ENCODE data around the gene DGKI. TPM values are rescaled to one million over a fixed set of nuclear protein-coding genes. Genes with fewer than 3 reads are reported as not detected.

Gene DGKI
- total and polyA plus RNA-seq, 2 donors (not counting 1 experiment from before 2014, with no cell fraction given), result not detected

DNA sequence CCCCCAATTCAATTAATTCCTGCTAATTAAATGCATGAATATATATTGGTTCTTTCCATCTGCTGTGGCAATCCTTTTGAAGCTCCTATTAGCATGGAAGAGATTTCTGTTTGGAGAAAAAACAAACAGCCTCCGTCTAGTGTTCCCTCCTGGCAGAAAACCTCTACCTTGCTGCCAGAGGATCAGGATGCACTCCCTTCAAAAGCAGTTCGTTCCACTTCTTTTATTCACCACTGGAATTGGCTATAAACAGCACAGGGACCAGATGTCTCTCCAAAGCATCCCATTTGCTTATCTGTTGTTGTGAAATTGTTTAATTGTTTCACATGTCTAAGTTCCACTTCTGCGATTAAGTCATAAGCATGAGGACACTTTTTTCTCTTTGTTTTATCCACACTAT is 425.4 kb downstream of the DGKI start:
- Histone ChIP-seq H2AFZ (ENCODE audit: insufficient read depth, low read depth, low read length, poor library complexity, severe bottlenecking) (no peak overlapping the region), H3K27ac (ENCODE audit: low read length in 2 of 2) (no peak overlapping the region), H3K4me3 (ENCODE audit: control extremely low read depth in 1 of 5, extremely low read depth in 1 of 5, insufficient read depth in 1 of 5, low read depth in 2 of 5, low read length in 4 of 5) (no peak overlapping the region), H3K4me1 (ENCODE audit: control insufficient read depth in 2 of 2, insufficient read depth in 2 of 2, low read length in 2 of 2) (no peaks in the 10 kb centered on the region), H3K9me3 (ENCODE audit: control extremely low read depth in 1 of 3, control insufficient read depth in 2 of 3, insufficient read depth in 1 of 3, low read length in 2 of 3) (no peaks in the 10 kb centered on the region), H3K79me2 (ENCODE audit: control insufficient read depth, insufficient read depth, low read length) (no peaks in the 10 kb centered on the region), H3K36me3 (replicated peaks in 1 of 2; ENCODE audit: control extremely low read depth in 1 of 2, control insufficient read depth in 1 of 2, extremely low read depth in 1 of 2, insufficient read depth in 2 of 2, low read length in 1 of 2) (no peaks in the 10 kb centered on the region), H3K9ac (ENCODE audit: low read length) (no peak overlapping the region), H3K4me2 (replicated peaks; ENCODE audit: low read depth, low read length, poor library complexity, severe bottlenecking) (no peak overlapping the region), H3K27me3 (replicated peaks in 1 of 4; ENCODE audit: control extremely low read depth in 1 of 4, control insufficient read depth in 3 of 4, insufficient read depth in 4 of 4, low read length in 3 of 4) (no peaks in the 10 kb centered on the region), H4K20me1 (ENCODE audit: control insufficient read depth, insufficient read depth, low read length, poor library complexity, severe bottlenecking) (no peaks in the 10 kb centered on the region)
- ChIA-PET POLR2A (no interaction called here), CTCF (no interaction called here)
- no peak overlapping the region for H3K27ac Mint-ChIP-seq
- ATAC-seq (ENCODE audit: low read depth), result no peak
- H3K4me1 Mint-ChIP-seq, result no peaks in the 10 kb centered on the region
- TF ChIP-seq, protein P1, sequence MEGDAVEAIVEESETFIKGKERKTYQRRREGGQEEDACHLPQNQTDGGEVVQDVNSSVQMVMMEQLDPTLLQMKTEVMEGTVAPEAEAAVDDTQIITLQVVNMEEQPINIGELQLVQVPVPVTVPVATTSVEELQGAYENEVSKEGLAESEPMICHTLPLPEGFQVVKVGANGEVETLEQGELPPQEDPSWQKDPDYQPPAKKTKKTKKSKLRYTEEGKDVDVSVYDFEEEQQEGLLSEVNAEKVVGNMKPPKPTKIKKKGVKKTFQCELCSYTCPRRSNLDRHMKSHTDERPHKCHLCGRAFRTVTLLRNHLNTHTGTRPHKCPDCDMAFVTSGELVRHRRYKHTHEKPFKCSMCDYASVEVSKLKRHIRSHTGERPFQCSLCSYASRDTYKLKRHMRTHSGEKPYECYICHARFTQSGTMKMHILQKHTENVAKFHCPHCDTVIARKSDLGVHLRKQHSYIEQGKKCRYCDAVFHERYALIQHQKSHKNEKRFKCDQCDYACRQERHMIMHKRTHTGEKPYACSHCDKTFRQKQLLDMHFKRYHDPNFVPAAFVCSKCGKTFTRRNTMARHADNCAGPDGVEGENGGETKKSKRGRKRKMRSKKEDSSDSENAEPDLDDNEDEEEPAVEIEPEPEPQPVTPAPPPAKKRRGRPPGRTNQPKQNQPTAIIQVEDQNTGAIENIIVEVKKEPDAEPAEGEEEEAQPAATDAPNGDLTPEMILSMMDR (IDR thresholded peaks at IDR 0.05), result no peak
- no peaks in the 10 kb centered on the region for H3K9me3 Mint-ChIP-seq (ENCODE audit: insufficient read depth)
- intact Hi-C loops (cut with micrococcal nuclease), result no loop called here
- no peaks in the 10 kb centered on the region for H3K27me3 Mint-ChIP-seq
- no peak for DNase-seq
- whole genome bisulfite sequencing (ENCODE audit: insufficient coverage), result 29% methylated on average over 1 of the region's 3 CpGs
- H3K4me3 Mint-ChIP-seq, result no peak overlapping the region

GRCh38 chr7:137418841-137419240 is 427.9 kb downstream of the DGKI start:
- Histone ChIP-seq H3K4me1 (ENCODE audit: control insufficient read depth in 2 of 2, insufficient read depth in 2 of 2, low read length in 2 of 2) (no peaks in the 10 kb centered on the region), H3K27ac (ENCODE audit: low read length in 2 of 2) (no peak overlapping the region), H2AFZ (ENCODE audit: insufficient read depth, low read depth, low read length, poor library complexity, severe bottlenecking) (no peak overlapping the region), H3K4me2 (replicated peaks; ENCODE audit: low read depth, low read length, poor library complexity, severe bottlenecking) (no peak overlapping the region), H3K79me2 (ENCODE audit: control insufficient read depth, insufficient read depth, low read length) (no peaks in the 10 kb centered on the region), H3K27me3 (replicated peaks in 1 of 4; ENCODE audit: control extremely low read depth in 1 of 4, control insufficient read depth in 3 of 4, insufficient read depth in 4 of 4, low read length in 3 of 4) (no peaks in the 10 kb centered on the region), H3K9ac (ENCODE audit: low read length) (no peak overlapping the region), H4K20me1 (ENCODE audit: control insufficient read depth, insufficient read depth, low read length, poor library complexity, severe bottlenecking) (no peaks in the 10 kb centered on the region), H3K4me3 (ENCODE audit: control extremely low read depth in 1 of 5, extremely low read depth in 1 of 5, insufficient read depth in 1 of 5, low read depth in 2 of 5, low read length in 4 of 5) (no peak overlapping the region), H3K9me3 (ENCODE audit: control extremely low read depth in 1 of 3, control insufficient read depth in 2 of 3, insufficient read depth in 1 of 3, low read length in 2 of 3) (no peaks in the 10 kb centered on the region), H3K36me3 (replicated peaks in 1 of 2; ENCODE audit: control extremely low read depth in 1 of 2, control insufficient read depth in 1 of 2, extremely low read depth in 1 of 2, insufficient read depth in 2 of 2, low read length in 1 of 2) (no peaks in the 10 kb centered on the region)
- DNase-seq (no peak), ATAC-seq (ENCODE audit: low read depth) (no peak)
- Mint-ChIP-seq H3K27me3 (no peaks in the 10 kb centered on the region), H3K4me1 (no peaks in the 10 kb centered on the region), H3K27ac (no peak overlapping the region), H3K9me3 (ENCODE audit: insufficient read depth) (no peaks in the 10 kb centered on the region), H3K4me3 (no peak overlapping the region)
- intact Hi-C loops (cut with micrococcal nuclease), result no loop called here
- ChIA-PET CTCF (no interaction called here), POLR2A (no interaction called here)
- TF ChIP-seq EZH2 (IDR thresholded peaks at IDR 0.05; ENCODE audit: borderline replicate concordance, insufficient read depth, low read depth, low read length, poor library complexity, severe bottlenecking), result no peak
- TF ChIP-seq, protein P1 (IDR thresholded peaks at IDR 0.05), result no peak
- WGBS (ENCODE audit: insufficient coverage), result no CpG with 5 or more reads among the region's 2 CpGs

Data from B cell (primary cell).